ENCODE data around the gene SLC4A3.
"Not testable (repeated sequence)": the region's sequence is repeated elsewhere in the genome, so short reads cannot be mapped to it uniquely, and the experiment has no call there.

Gene SLC4A3

GRCh38 chr2:219681694-219682300 lies 54.4 kb downstream of the SLC4A3 start:
- no peak for DNase-seq

GRCh38 chr2:219683474-219683873 lies 56.0 kb downstream of the SLC4A3 start:
- DNase-seq: not testable (repeated sequence)

DNA sequence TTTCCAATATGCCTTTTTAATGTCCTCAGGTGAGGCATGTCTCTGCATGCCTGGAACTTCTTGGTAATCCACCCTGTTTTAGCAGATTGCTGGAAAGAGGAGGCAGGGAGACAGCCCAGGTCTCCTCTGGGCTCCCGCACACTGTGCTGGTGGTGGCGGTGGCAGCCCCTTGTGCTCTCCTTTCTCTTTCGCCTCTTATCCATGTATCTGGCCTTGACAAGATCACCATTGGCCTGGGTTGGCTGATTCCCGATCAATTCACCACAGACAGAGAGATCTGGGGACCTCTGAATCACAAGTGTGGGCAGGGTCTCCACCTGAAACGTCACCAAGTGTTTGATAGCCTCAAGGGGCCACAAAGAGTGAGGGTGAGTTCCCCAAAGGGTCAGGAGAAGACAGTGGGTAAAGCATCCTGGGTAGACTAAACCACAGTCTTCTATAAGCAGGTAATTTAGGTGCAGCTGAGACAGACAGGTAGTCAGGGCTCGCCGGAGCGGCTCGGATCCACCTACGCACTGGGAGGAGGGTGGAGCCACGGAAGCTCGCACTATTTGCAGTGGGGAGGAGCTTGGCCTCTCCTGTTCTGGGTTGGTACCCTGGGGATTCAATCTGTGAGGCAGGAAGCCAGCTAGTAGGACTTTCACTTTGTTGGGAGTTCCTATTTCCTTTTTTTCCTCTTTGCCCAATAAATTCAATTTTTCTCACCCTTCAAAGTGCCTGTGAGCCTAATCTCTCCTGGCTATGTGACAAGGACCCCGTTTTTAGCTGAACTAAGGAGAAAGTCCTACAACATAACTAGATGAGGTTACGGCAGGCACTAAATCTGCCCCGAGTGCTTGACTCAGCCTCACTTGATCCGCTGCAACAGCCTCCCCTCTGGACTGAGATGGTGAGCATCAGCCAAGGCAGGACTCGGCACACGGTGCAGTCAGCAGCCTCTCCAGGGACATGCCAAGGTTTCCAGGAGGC lies 57.6 kb downstream of the SLC4A3 start:
- DNase-seq: peak; percentile 36 to 42

GRCh38 chr2:219687272-219687671 lies 59.8 kb downstream of the SLC4A3 start:
- DNase-seq: no peak

GRCh38 chr2:219687882-219688559 lies 60.6 kb downstream of the SLC4A3 start:
- no peak for DNase-seq

DNA sequence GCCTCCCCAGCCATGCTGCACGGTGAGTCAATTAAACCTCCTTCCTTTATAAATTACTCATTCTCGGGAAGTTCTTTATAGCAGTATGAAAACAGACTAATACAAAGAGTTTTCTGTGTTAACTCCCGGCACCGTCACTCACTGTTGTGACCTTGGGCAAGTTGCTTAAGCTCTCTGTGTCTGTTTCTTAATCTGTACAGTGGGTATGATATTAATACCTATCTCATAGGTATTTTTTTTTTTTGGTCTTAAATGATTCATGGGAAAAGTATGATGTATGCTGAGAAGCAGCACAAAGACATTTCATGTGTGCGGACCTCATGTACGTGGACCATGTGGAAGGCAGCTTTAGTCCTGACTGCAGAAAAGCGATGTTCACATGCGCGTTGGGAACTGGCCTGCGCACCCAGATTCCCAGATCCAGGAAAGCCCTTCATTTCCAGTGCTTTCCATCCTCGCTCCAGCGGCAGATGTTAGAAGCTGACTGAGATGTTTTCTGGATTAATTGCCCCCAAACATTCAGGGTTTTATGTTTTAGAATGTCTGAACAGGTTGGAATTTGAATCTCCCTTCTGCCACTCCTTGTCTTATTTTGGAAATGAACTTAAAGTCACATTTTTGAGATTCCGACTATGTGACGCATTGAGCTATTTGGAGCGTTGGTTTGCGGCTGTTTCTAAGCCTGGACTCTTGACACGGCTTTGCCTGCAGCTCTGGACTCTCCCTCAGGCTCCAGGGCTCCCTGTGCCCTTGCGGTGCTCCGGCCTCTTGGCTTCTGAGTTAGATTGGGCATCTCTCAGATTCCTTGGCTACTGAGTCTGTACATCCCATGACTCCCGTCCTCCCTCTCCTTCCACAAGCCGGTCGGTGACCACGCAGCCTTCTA lies 61.4 kb downstream of the SLC4A3 start:
- DNase-seq: no peak

GRCh38 chr2:219689676-219690628 lies 62.5 kb downstream of the SLC4A3 start:
- peak; percentile 30 to 35 for DNase-seq

GRCh38 chr2:219691571-219691970 lies 64.1 kb downstream of the SLC4A3 start:
- DNase-seq: no peak
